Measurements from ENCODE around the gene CAPN8.

GRCh38 chr1:223669003-223669795 lies 3.7 kb upstream of the CAPN8 start:
- no peak for TF ChIP-seq CTCF (IDR thresholded peaks at IDR 0.05)
- TF ChIP-seq POLR2AphosphoS5 (IDR thresholded peaks at IDR 0.05; ENCODE audit: insufficient read depth in 1 of 2, low read depth in 1 of 2) = no peak
